ENCODE measurements around the gene FYTTD1.
"Not testable (repeated sequence)": the region's sequence is repeated elsewhere in the genome, so short reads cannot be mapped to it uniquely, and the experiment has no call there.

Gene FYTTD1

GRCh38 chr3:197749601-197750395 is at the start of gene FYTTD1:
Gene FYTTD1 (plus strand): TSS chr3:197749883. CDS start chr3:197749972, 89 bp downstream.
- peak; percentile 74 for DNase-seq

GRCh38 chr3:197700095-197700494 is 49.6 kb upstream of the FYTTD1 start:
- no peak for DNase-seq

DNA sequence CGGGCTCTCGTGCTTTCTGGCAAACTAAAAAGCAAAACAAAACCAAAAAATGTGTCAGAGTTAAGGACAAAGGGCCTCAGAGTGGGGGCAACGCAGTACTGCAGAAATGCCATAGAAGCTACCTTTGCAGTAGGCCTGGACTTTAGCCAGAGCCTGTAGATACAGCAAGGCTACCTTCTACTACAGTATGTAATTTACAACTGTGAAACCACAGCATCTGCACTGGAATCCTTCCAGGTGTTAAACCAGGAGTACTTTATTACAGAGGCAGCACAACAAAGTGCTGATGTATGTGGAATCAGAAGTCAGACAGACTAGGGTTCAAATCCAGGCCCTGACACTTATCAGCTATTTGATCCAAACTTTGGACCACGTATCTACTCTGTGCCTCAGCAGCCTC is 47.8 kb upstream of the FYTTD1 start:
- DNase-seq = no peak

DNA sequence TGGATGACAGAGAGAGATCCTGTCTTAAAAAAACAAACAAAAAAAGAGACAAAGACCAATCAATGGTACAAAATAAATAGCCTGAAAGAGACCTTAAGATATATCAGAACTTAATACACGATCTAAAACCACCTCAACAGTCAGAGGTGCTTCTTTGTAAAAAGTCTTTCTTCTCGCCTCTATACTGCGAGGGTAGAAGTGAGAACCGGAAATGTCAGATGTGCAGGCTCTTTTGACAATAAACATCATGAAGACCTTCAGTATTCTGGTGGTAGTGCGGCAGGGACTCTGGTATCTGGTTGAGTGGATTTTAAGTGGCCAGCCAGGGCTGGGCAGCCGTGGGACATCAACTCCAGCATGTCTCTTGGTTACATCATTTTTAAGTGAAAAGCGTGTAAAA is 43.0 kb upstream of the FYTTD1 start:
- no peak for DNase-seq

GRCh38 chr3:197709135-197709534 is 40.5 kb upstream of the FYTTD1 start:
- DNase-seq = no peak

- not testable (repeated sequence) for DNase-seq
Measured at GRCh38 chr3:197710965-197711364, 38.7 kb upstream of the FYTTD1 start.

GRCh38 chr3:197711973-197712707 is 37.5 kb upstream of the FYTTD1 start:
- DNase-seq = no peak

GRCh38 chr3:197713477-197713822 is 36.2 kb upstream of the FYTTD1 start:
- no peak for DNase-seq

GRCh38 chr3:197714251-197714650 is 35.4 kb upstream of the FYTTD1 start:
- no peak for DNase-seq

DNA sequence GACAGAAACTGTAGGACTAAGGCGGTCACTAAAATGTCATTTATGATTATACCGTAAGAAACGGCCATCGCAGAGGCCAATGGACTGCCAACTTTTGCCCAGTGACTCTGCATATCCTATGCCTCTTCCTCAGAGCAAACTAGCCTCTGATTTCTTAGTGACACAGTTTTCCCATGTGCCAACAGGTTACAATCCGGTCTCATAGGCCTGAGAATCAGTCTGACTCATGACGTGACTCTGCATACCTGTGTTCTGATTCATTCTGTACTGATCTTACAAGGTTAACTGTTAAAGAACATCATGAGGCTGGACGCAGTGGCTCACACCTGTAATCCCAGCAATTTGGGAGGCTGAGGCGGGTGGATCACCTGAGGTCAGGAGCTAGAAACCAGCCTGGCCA is 30.8 kb upstream of the FYTTD1 start:
- no peak for DNase-seq

DNA sequence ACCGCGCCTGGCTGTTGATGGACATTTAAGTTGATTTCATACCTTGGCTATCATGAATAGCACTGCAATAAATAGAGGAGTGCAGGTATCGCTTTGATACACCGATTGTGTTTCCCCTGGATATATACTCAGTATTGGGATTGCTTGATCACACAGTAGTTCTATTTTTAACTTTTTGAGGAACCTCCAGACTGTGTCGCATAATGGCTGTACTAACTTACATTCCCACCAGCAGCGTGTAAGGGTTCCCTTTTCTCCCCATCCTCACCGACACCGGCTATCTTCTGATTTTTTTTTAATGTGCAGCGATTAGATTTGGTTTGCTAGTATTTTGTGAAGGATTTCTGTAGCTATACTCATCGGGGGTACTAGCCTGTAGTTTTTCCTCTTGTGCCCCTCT is 29.0 kb upstream of the FYTTD1 start:
- DNase-seq = no peak

- DNase-seq = no peak
Measured at GRCh38 chr3:197722734-197723133, 26.9 kb upstream of the FYTTD1 start.

DNA sequence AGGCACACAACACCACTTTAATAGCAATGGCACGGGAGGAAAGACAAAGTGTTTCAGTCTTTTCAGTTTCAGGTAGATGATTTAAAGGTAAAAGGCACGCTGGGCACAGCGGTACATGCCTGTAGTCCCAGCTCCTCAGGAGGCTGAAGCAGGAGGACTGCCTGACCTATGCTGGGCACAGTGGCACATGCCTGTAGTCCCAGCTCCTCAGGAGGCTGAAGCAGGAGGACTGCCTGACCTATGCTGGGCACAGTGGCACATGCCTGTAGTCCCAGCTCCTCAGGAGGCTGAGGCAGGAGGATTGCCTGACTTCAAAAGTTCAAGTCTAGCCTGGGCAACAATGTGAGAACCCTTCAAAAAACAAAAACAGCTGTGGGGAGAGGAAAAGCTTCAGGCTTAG is 21.8 kb upstream of the FYTTD1 start:
- DNase-seq = not testable (repeated sequence)

DNA sequence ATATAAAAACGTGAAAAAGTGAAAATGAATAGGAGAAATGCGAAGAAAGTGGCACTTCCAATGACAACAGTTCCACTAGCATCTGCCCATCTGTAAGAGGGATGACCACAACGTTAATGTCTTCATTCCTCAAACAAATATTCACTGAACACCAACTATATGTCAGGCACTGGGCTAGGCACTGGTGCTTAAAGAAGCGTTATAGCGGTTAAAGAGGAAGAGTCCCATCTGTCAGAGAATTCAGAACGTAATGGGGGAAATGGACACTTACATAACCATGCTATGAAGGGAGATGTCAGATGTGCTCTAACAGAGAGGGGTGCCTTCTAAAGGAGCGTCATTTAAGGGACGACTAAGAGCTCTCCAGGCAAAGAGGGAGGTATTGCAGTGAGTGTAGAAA is 21.2 kb upstream of the FYTTD1 start:
- DNase-seq = no peak

GRCh38 chr3:197730200-197730599 is 19.5 kb upstream of the FYTTD1 start:
- no peak for DNase-seq

DNA sequence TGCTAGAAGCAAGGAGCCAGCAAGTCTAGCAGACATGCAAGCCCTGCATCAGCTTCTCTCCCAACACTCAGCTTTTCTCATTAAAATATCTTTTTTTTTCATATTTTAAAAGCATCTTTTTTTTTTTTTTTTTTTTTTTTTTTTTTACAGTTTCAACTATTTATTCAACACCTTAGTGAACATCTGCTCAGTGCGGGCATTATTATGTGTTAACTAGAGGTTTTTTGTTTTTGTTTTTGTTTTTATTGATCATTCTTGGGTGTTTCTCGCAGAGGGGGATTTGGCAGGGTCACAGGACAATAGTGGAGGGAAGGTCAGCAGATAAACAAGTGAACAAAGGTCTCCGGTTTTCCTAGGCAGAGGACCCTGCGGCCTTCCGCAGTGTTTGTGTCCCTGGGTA is 18.9 kb upstream of the FYTTD1 start:
- DNase-seq = not testable (repeated sequence)

DNA sequence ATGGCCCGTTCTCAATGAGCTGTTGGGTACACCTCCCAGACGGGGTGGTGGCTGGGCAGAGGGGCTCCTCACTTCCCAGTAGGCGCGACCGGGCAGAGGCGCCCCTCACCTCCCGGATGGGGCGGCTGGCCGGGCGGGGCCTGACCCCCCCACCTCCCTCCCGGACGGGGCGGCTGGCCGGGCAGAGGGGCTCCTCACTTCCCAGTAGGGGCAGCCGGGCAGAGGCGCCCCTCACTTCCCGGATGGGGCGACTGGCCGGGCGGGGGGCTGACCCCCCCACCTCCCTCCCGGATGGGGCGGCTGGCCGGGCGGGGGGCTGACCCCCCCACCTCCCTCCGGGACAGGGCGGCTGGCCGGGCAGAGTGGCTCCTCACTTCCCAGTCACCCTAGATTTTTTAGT is 18.2 kb upstream of the FYTTD1 start:
- DNase-seq = not testable (repeated sequence)

GRCh38 chr3:197733042-197733441 is 16.6 kb upstream of the FYTTD1 start:
- DNase-seq = no peak

DNA sequence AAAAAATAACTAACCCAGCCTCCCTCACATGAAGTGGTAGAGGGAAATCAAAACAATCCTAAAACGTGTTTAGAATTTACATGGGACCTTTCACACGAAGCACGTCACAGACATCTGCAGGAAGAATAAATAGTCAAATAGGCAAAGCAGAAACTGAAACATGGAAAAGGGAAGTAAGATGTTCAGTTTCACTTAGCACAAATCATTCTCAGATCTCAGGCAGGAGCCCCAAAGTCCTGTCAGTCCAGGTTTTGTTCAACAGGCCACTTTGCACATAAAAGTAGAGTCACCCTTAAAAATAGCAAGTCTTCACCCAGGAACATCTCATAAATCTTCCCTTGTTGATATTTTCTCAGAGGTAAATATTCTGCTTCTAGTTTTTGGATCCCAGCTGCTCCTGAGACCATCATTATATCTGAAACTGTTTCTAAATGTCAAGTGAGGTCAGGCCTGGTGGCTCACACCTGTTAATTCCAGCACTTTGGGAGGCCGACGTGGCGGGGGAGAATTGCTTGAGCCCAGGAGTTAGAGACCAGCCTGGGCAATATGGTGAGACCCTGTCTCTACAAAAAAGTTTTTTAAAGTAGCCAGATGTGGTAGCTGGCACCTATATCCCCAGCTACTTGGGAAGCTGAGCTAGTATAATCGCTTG is 14.9 kb upstream of the FYTTD1 start:
- DNase-seq = no peak

- no peak for DNase-seq
Measured at GRCh38 chr3:197736010-197736490, 13.6 kb upstream of the FYTTD1 start.

- DNase-seq = peak; percentile 95
Measured at GRCh38 chr3:197736491-197737318, 13.0 kb upstream of the FYTTD1 start, which contains the start of gene RUBCN. Gene RUBCN (minus strand): TSS chr3:197736904. CDS start chr3:197736719, 185 bp downstream.

DNA sequence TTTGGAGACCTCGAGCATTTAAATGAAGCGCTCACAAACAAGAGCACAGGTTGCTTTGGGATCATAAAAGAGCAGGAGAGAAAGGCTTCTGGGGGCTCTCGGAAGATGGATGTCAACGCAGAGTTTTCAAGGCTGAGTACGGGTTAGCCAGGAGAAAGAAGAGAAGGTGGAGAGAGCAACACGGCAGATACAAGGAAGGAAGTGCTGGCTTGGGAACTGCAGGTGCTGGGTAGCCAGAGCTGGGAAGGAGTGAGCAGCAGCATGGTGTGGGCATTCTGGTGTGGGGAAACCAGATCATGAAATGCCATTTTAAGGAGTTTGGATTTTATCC is 12.4 kb upstream of the FYTTD1 start:
- DNase-seq = no peak

Data from NCI-H2081 treated with DMSO at 0.1 percent for 48 hours (cell line).